Lower leg skin (tissue), 4 donors: ENCODE measurements around the gene SFT2D1. TPM values are rescaled to one million over a fixed set of nuclear protein-coding genes. Genes with fewer than 3 reads are reported as not detected.

Source experiments
- DNase-seq, 2 donors: peaks; one replicate each; pipeline ENCODE4 v3.0.0-alpha.2; 2019; ENCODE audit warnings: low spot score in 2 of 2
- H3K4me3 ChIP-seq: fragments of 200-600 bp; sonication (generic); 2 replicates; pipeline ENCODE4 v1.5.1; 2017; ENCODE audit warnings: mild to moderate bottlenecking, low read depth; ENCODE audit not compliant: poor library complexity, severe bottlenecking
- CTCF ChIP-seq, 3 donors: fragments of 450-650 bp; IDR thresholded peaks; one replicate each; pipeline ENCODE4 v1.5.1; 2016; ENCODE audit warnings: antibody characterized with exemption in 3 of 3, mild to moderate bottlenecking in 3 of 3, moderate library complexity in 2 of 3
- POLR2A ChIP-seq, 2 donors: fragments of 450-650 bp; IDR thresholded peaks; one replicate each; pipeline ENCODE4 v1.6.1; 2016 to 2017; ENCODE audit warnings: antibody characterized with exemption in 2 of 2, mild to moderate bottlenecking in 1 of 2, moderate library complexity in 1 of 2
- WGBS, 2 donors: methylation state at CpG; one replicate each; pipeline ENCODE4 v1.1.5; 2018; 5-methylcytosine and 5-hydroxymethylcytosine counted together
- intact Hi-C: fragments of 100-400 bp; cut with DNase I; formaldehyde crosslinking; loops from one replicate; pipeline ENCODE4 v1.15.0; 2023; ENCODE audit warnings: low total_unique reads
- total RNA-seq, 4 donors: library from RNA; depleted of rRNA; stranded (reverse); fragments of >200 nt; gene quantifications; one replicate each; pipeline ENCODE4 v1.1.0, GENCODE V29; 2016

The SFT2D1 gene
- total RNA-seq, 4 donors from 2014 or later: 23.6 to 42.9 (median 31.9) TPM

GRCh38 chr6:166382933-166383801 is 40.8 kb upstream of the SFT2D1 start, which contains the start of gene MPC1:
Gene MPC1 (minus strand): TSS chr6:166382940. CDS start chr6:166382876, 64 bp downstream.
- TF ChIP-seq POLR2A (IDR thresholded peaks at IDR 0.05): peak in 1 of 2 donors; percentile 19
- no peak for TF ChIP-seq CTCF (IDR thresholded peaks at IDR 0.05)
- DNase-seq: peak; percentile 93 to 99
- H3K4me3 ChIP-seq: peak within 1 kb of the TSS; percentile 94
- 0 to 1% methylated on average over 26 to 63 of the region's 94 CpGs for WGBS, 2 donors
- intact Hi-C loops: no loop called here

- TF ChIP-seq POLR2A (IDR thresholded peaks at IDR 0.05) (no peak), CTCF (IDR thresholded peaks at IDR 0.05) (no peak)
- DNase-seq: no peak
- 0% methylated on average over 3 to 18 of the region's 46 CpGs for WGBS, 2 donors
- intact Hi-C loops: no loop called here
- H3K4me3 ChIP-seq: peak overlapping the region; percentile 94
Observed at GRCh38 chr6:166382500-166382932, 40.2 kb upstream of the SFT2D1 start.

GRCh38 chr6:166381733-166382499 is 39.6 kb upstream of the SFT2D1 start:
- 0 to 1% methylated on average over 22 to 31 of the region's 49 CpGs for WGBS, 2 donors

GRCh38 chr6:166381381-166381732 is 39.0 kb upstream of the SFT2D1 start:
- 31 to 37% methylated on average over 6 of the region's 6 CpGs for WGBS, 2 donors
- intact Hi-C loops: no loop called here
- no peak for TF ChIP-seq POLR2A (IDR thresholded peaks at IDR 0.05)
- TF ChIP-seq CTCF (IDR thresholded peaks at IDR 0.05): no peak
- no peak for DNase-seq
- no peak overlapping the region for H3K4me3 ChIP-seq

More at GRCh38 chr6:166381733-166382499, 39.6 kb upstream of the SFT2D1 start:
- peak; percentile 54 to 94 for DNase-seq
- intact Hi-C loops: no loop called here
- H3K4me3 ChIP-seq: peak overlapping the region; percentile 94
- peak in 1 of 3 donors; percentile 76 for TF ChIP-seq CTCF (IDR thresholded peaks at IDR 0.05)
- no peak for TF ChIP-seq POLR2A (IDR thresholded peaks at IDR 0.05)

GRCh38 chr6:166379800-166380199 is 37.5 kb upstream of the SFT2D1 start:
- no peak overlapping the region for H3K4me3 ChIP-seq
- WGBS, 2 donors: 83 to 88% methylated on average over 4 of the region's 4 CpGs
- TF ChIP-seq CTCF (IDR thresholded peaks at IDR 0.05) (no peak), POLR2A (IDR thresholded peaks at IDR 0.05) (no peak)
- DNase-seq: no peak
- intact Hi-C loops: no loop called here
